Measurements from ENCODE around the gene MMP28. TPM values are rescaled to one million over a fixed set of nuclear protein-coding genes. Genes with fewer than 3 reads are reported as not detected.

MMP28 gene
- total RNA-seq, 1 donor from 2014 or later = 0.17 TPM

DNA sequence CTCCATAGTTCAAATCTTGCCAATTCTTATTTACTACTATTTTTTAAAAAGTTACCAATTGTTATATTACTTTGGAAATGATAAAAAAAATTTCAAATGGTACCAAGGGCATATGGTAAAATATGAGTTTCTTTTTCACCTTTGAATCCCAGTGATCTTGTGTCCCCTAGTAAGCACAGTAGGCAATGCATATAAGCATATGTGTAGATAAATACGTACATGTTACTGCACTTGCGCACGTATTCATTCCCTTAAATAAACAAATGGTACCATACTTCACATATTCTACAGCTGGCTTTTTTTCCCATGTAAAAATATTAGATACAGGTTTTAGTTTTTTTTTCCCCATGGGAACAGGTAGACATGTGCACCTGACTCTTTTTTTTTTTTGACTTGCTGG, 45.7 kb upstream of the MMP28 start:
- no peaks in the 10 kb centered on the region for H3K36me3 ChIP-seq (ENCODE audit: control insufficient read depth, insufficient read depth, low read length)
- no peak overlapping the region for H3K4me3 ChIP-seq (ENCODE audit: low read depth, low read length)
- DNase-seq (ENCODE audit: low read depth) = no peak
- TF ChIP-seq, protein P1, sequence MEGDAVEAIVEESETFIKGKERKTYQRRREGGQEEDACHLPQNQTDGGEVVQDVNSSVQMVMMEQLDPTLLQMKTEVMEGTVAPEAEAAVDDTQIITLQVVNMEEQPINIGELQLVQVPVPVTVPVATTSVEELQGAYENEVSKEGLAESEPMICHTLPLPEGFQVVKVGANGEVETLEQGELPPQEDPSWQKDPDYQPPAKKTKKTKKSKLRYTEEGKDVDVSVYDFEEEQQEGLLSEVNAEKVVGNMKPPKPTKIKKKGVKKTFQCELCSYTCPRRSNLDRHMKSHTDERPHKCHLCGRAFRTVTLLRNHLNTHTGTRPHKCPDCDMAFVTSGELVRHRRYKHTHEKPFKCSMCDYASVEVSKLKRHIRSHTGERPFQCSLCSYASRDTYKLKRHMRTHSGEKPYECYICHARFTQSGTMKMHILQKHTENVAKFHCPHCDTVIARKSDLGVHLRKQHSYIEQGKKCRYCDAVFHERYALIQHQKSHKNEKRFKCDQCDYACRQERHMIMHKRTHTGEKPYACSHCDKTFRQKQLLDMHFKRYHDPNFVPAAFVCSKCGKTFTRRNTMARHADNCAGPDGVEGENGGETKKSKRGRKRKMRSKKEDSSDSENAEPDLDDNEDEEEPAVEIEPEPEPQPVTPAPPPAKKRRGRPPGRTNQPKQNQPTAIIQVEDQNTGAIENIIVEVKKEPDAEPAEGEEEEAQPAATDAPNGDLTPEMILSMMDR (IDR thresholded peaks at IDR 0.05; ENCODE audit: insufficient read depth, low read length, poor library complexity, severe bottlenecking) = no peak
- no peaks in the 10 kb centered on the region for H3K27me3 ChIP-seq (ENCODE audit: control insufficient read depth, insufficient read depth, low read length)

DNA sequence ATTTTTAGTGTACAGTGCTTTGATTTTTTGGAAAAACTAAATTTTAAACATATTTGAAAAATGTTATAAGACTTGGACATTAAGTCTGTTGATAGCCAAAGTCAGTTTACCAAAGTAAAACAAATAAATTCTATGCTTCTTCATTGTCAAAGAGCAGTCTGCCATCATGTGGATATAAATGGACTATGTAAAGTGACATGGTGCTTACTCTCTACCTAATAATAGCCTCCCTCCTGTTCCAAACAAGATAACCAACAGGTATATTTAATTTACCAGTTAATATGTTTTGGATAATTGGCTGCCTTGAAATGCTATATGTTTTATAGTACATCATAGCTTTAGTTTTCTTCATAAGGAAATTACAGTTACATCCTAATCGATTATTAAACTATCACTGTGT, 29.8 kb upstream of the MMP28 start:
- H3K36me3 ChIP-seq (ENCODE audit: control insufficient read depth, insufficient read depth, low read length) = no peaks in the 10 kb centered on the region
- no peaks in the 10 kb centered on the region for H3K27me3 ChIP-seq (ENCODE audit: control insufficient read depth, insufficient read depth, low read length)
- DNase-seq (ENCODE audit: low read depth) = no peak
- H3K4me3 ChIP-seq (ENCODE audit: low read depth, low read length) = no peak overlapping the region
- TF ChIP-seq, protein P1 (IDR thresholded peaks at IDR 0.05; ENCODE audit: insufficient read depth, low read length, poor library complexity, severe bottlenecking) = no peak

DNA sequence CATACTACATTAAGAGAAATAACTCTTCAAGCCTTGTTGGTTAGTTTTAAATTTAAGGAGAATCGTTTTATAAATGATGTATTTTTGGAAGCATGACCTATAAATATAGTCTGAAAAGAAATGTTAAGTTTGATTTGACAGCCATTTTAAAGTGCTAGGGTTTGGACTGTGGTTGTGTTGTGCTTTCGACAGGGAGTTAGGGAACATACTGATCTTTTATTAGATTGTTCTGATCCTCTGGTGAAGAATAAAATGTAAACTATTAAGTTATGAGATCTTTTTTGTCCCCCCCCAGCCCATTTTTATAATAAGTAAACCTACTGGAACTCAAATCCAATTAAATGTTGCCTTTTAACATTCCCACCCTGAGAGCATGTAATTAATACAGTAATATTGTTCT, 25.9 kb upstream of the MMP28 start:
- Histone ChIP-seq H3K36me3 (ENCODE audit: control insufficient read depth, insufficient read depth, low read length) (no peaks in the 10 kb centered on the region), H3K27me3 (ENCODE audit: control insufficient read depth, insufficient read depth, low read length) (no peaks in the 10 kb centered on the region), H3K4me3 (ENCODE audit: low read depth, low read length) (no peak overlapping the region)
- DNase-seq (ENCODE audit: low read depth) = no peak
- TF ChIP-seq, protein P1 (IDR thresholded peaks at IDR 0.05; ENCODE audit: insufficient read depth, low read length, poor library complexity, severe bottlenecking) = no peak

DNA sequence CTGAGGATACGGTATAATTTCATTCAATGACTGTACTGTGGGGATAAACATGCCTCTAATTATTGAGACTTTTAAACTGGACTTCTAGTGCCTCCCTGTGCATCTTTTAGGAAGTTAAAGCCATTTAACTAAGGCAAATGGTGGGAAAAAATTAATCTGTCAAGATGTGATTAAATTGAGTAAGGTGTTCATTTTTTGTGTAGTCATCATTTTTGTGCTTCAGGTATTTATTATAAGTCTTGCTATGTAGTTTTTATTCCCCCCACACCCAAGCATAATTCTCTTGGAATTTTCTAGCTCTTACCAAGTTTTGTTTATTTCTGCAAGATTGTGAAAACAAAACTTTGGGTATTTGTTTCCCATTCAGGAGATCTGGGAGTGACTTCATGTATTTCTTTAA, 24.0 kb upstream of the MMP28 start:
- Histone ChIP-seq H3K4me3 (ENCODE audit: low read depth, low read length) (no peak overlapping the region), H3K36me3 (ENCODE audit: control insufficient read depth, insufficient read depth, low read length) (no peaks in the 10 kb centered on the region), H3K27me3 (ENCODE audit: control insufficient read depth, insufficient read depth, low read length) (no peaks in the 10 kb centered on the region)
- TF ChIP-seq, protein P1 (IDR thresholded peaks at IDR 0.05; ENCODE audit: insufficient read depth, low read length, poor library complexity, severe bottlenecking) = no peak
- DNase-seq (ENCODE audit: low read depth) = no peak

DNA sequence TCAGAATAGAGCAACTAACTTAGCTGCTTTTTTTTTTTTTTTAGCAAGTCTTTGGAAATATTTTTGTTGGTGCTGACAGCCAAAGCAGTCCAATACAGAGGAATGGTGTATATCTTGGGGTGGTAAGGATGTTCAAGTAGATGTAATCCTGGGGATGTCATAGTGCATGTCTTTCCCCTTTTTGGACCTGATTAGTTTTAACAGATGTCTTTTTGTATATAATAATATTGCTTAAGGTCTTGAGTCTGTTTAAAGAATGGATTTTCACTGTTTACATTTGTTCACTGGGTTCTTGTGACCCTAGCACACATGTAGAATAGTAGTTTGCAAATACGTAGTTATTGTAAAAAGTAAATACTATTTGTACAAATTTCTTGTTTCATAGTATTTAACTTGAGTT, 21.8 kb upstream of the MMP28 start:
- no peak for DNase-seq (ENCODE audit: low read depth)
- Histone ChIP-seq H3K36me3 (ENCODE audit: control insufficient read depth, insufficient read depth, low read length) (no peaks in the 10 kb centered on the region), H3K4me3 (ENCODE audit: low read depth, low read length) (no peak overlapping the region), H3K27me3 (ENCODE audit: control insufficient read depth, insufficient read depth, low read length) (no peaks in the 10 kb centered on the region)
- TF ChIP-seq, protein P1 (IDR thresholded peaks at IDR 0.05; ENCODE audit: insufficient read depth, low read length, poor library complexity, severe bottlenecking) = no peak

DNA sequence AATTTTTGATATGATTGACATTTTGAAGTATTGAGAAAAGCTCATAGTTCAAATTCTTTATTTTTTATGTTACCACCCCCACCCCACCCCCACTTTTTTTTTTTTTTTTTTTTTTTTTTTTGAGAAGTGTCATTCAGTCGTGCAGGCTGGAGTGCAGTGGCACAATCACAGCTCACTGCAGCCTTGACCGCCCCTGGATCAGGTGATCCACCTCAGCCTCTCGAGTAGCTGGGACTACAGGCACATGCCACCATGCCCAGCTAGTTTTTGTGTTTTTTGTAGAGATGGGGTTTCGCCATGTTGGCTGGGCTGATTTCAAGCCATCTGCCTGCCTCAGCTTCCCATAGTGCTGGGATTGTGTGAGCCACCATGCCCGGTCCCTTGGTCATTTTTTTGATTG, 21.3 kb upstream of the MMP28 start:
- DNase-seq (ENCODE audit: low read depth) = no peak
- no peak overlapping the region for H3K4me3 ChIP-seq (ENCODE audit: low read depth, low read length)
- H3K27me3 ChIP-seq (ENCODE audit: control insufficient read depth, insufficient read depth, low read length) = no peaks in the 10 kb centered on the region
- TF ChIP-seq, protein P1 (IDR thresholded peaks at IDR 0.05; ENCODE audit: insufficient read depth, low read length, poor library complexity, severe bottlenecking) = no peak
- H3K36me3 ChIP-seq (ENCODE audit: control insufficient read depth, insufficient read depth, low read length) = no peaks in the 10 kb centered on the region
